K562 (cell line): ENCODE measurements around the gene TTC31. TPM values are rescaled to one million over a fixed set of nuclear protein-coding genes. Genes with fewer than 3 reads are reported as not detected.
A peak's percentile ranks its signal among the peaks of the same experiment; 100 is the strongest.

Source experiments
- CBX8 ChIP-seq: fragments of 200-600 bp; sonication (generic); IDR thresholded peaks from 2 replicates; pipeline ENCODE4 v1.6.1; 2012; ENCODE audit warnings: borderline replicate concordance, mixed run types, low read depth, mild to moderate bottlenecking, moderate library complexity, mixed read lengths, low read length, control low read depth, inconsistent platforms; ENCODE audit not compliant: poor library complexity, severe bottlenecking; ENCODE audit errors: extremely low read depth
- CEBPB ChIP-seq: fragments of 450-650 bp; IDR thresholded peaks from 2 replicates; pipeline ENCODE4 v1.6.1; 2016; ENCODE audit warnings: missing genetic modification characterization, missing compliant biosample characterization
- FIP1L1 ChIP-seq: fragments of 200-400 bp; formaldehyde crosslinking; IDR thresholded peaks from 2 replicates; pipeline ENCODE4 v1.6.1; 2018; ENCODE audit warnings: mild to moderate bottlenecking, low read depth, low read length; ENCODE audit not compliant: poor library complexity, severe bottlenecking
- HEY1 ChIP-seq: fragments of 250-450 bp; sonication (Bioruptor Pico); IDR thresholded peaks from 2 replicates; pipeline ENCODE4 v1.5.0; 2020; ENCODE audit warnings: mild to moderate bottlenecking, moderate library complexity, borderline replicate concordance
- KHSRP ChIP-seq: fragments of 450-650 bp; IDR thresholded peaks from 2 replicates; pipeline ENCODE4 v1.6.1; 2017
- LARP7 ChIP-seq: fragments of 450-650 bp; IDR thresholded peaks from 2 replicates; pipeline ENCODE4 v1.6.1; 2016
- MXI1 ChIP-seq: IDR thresholded peaks from 2 replicates; pipeline ENCODE4 v1.6.1; 2011; ENCODE audit warnings: low read depth, mild to moderate bottlenecking, improper control_type of control experiment, low read length
- NFIC ChIP-seq: fragments of 450-650 bp; IDR thresholded peaks from 2 replicates; pipeline ENCODE4 v1.6.1; 2017; ENCODE audit warnings: mild to moderate bottlenecking, inconsistent platforms
- RFX1 ChIP-seq: fragments of 450-650 bp; IDR thresholded peaks from 2 replicates; pipeline ENCODE4 v1.6.1; 2016; ENCODE audit warnings: mild to moderate bottlenecking, moderate library complexity
- SP2 ChIP-seq: IDR thresholded peaks from 2 replicates; pipeline ENCODE4 v1.6.1; 2011; ENCODE audit warnings: mild to moderate bottlenecking, low read depth, low read length, moderate library complexity; ENCODE audit not compliant: poor library complexity, severe bottlenecking; ENCODE audit errors: extremely low read depth
- TAL1 ChIP-seq: fragments of 450-650 bp; IDR thresholded peaks from 2 replicates; pipeline ENCODE4 v1.6.1; 2016; ENCODE audit warnings: mild to moderate bottlenecking
- TCF3 ChIP-seq: sonication (generic); formaldehyde crosslinking; IDR thresholded peaks from 2 replicates; pipeline ENCODE4 v1.4.0; 2020; ENCODE audit warnings: mild to moderate bottlenecking, missing genetic modification reagents
- THAP7 ChIP-seq: fragments of 250-450 bp; sonication (Bioruptor Pico); IDR thresholded peaks from 2 replicates; pipeline ENCODE4 v1.5.0; 2021
- ZKSCAN8 ChIP-seq: fragments of 200-800 bp; sonication (Bioruptor generic); IDR thresholded peaks from 2 replicates; pipeline ENCODE4 v1.6.1; 2016; ENCODE audit warnings: missing genetic modification characterization, missing compliant biosample characterization
- ZNF282 ChIP-seq: sonication (generic); formaldehyde crosslinking; IDR thresholded peaks from 2 replicates; pipeline ENCODE4 v1.8.1; 2023; ENCODE audit warnings: missing genetic modification reagents
- polyA plus RNA-seq, 8 experiments: library from polyadenylated mRNA; depleted of rRNA in 4 of 8; stranded (reverse) in 5 of 8; unstranded in 3 of 8; fragments of >200 nt; fragmentation: Nextera tagmentation in 2 of 8; fragmentation: Illumina TruSeq in 1 of 8; extraction: Ambion mirVana in 2 of 8; extraction: Trizol in 1 of 8; gene quantifications; 2 replicates each; pipeline versions ENCODE4 v1.2.1 to v1.2.3, GENCODE V29; 2011 to 2014; ENCODE audit warnings: inconsistent platforms in 1 of 8, missing spikeins in 1 of 8
- total RNA-seq, 7 experiments: library from RNA; depleted of rRNA in 6 of 7; stranded (reverse); fragments of >200 nt in 6 of 7; fragmentation: Illumina TruSeq in 2 of 7; extraction: Trizol in 2 of 7; gene quantifications; 2 replicates each; pipeline versions ENCODE4 v1.2.1 to v1.2.3, GENCODE V29; 2011 to 2021; ENCODE audit warnings: low replicate concordance in 1 of 7
- TF ChIP-seq, protein P1 (sequence below), 2 experiments: fragments of 450-650 bp; formaldehyde crosslinking in 1 of 2; IDR thresholded peaks; 2 replicates each; pipeline versions ENCODE4 v1.4.0 to v1.6.1; 2014 to 2020; ENCODE audit warnings: mild to moderate bottlenecking in 2 of 2, borderline replicate concordance in 1 of 2, low read depth in 1 of 2
- TF ChIP-seq, protein P2 (sequence below): sonication (generic); formaldehyde crosslinking; IDR thresholded peaks from 2 replicates; pipeline ENCODE4 v1.8.0; 2022; ENCODE audit warnings: missing genetic modification reagents, mild to moderate bottlenecking, borderline replicate concordance

TTC31 gene
- total and polyA plus RNA-seq, 9 of the 15 experiments (the other 6 are each of a cell fraction or from before 2014, with no cell fraction given): 4.7 to 30.5 (median 15.9) TPM

DNA sequence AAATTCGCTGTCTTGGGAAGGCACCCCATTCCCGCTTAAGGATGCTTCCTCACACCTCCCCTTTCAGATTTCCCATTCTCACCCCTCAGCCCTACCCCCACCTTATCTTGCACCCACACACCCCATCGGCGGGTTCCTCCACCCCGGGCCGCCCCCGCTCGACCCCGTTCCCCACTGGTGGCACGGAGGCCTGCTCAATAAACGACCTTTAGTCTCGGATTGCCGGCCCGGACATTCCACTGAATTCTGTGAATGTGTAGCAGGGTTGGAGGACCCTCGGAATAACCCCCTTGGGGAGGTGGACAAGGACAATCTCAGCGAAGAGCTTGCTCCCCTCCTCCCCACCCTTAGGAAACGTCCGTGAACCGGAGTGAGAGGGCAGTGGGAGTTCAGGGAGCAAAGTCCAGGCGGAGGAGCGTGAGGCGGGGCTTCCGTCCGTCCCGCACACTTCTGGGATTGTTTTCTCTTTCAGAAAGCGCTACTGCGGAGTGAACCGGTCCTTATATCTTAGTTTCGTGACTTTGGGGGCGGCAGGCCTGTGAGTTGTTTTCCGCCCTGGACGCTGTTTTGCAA, 19.4 kb downstream of the TTC31 start (continued):
- TF ChIP-seq, protein P1, sequence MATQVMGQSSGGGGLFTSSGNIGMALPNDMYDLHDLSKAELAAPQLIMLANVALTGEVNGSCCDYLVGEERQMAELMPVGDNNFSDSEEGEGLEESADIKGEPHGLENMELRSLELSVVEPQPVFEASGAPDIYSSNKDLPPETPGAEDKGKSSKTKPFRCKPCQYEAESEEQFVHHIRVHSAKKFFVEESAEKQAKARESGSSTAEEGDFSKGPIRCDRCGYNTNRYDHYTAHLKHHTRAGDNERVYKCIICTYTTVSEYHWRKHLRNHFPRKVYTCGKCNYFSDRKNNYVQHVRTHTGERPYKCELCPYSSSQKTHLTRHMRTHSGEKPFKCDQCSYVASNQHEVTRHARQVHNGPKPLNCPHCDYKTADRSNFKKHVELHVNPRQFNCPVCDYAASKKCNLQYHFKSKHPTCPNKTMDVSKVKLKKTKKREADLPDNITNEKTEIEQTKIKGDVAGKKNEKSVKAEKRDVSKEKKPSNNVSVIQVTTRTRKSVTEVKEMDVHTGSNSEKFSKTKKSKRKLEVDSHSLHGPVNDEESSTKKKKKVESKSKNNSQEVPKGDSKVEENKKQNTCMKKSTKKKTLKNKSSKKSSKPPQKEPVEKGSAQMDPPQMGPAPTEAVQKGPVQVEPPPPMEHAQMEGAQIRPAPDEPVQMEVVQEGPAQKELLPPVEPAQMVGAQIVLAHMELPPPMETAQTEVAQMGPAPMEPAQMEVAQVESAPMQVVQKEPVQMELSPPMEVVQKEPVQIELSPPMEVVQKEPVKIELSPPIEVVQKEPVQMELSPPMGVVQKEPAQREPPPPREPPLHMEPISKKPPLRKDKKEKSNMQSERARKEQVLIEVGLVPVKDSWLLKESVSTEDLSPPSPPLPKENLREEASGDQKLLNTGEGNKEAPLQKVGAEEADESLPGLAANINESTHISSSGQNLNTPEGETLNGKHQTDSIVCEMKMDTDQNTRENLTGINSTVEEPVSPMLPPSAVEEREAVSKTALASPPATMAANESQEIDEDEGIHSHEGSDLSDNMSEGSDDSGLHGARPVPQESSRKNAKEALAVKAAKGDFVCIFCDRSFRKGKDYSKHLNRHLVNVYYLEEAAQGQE (IDR thresholded peaks at IDR 0.05; ENCODE audit: borderline replicate concordance): no peak
- TF ChIP-seq, protein P1 (CRISPR knock-in tag; IDR thresholded peaks at IDR 0.05; ENCODE audit: low read depth): no peak
- TF ChIP-seq TCF3 (peak; percentile 40; the same call in 1 of the 2 replicates), THAP7 (CRISPR knock-in tag) (no peak), CEBPB (tag) (no peak), MXI1 (no peak), FIP1L1 (no peak), SP2 (no peak), LARP7 (no peak), HEY1 (CRISPR knock-in tag) (no peak), NFIC (no peak; the same call in 1 of the 2 replicates), TAL1 (peak; percentile 55; the same call in 1 of the 2 replicates), ZKSCAN8 (CRISPR knock-in tag) (no peak), KHSRP (no peak), ZNF282 (CRISPR knock-in tag) (no peak), RFX1 (no peak), CBX8 (no peak)
- TF ChIP-seq, protein P2, sequence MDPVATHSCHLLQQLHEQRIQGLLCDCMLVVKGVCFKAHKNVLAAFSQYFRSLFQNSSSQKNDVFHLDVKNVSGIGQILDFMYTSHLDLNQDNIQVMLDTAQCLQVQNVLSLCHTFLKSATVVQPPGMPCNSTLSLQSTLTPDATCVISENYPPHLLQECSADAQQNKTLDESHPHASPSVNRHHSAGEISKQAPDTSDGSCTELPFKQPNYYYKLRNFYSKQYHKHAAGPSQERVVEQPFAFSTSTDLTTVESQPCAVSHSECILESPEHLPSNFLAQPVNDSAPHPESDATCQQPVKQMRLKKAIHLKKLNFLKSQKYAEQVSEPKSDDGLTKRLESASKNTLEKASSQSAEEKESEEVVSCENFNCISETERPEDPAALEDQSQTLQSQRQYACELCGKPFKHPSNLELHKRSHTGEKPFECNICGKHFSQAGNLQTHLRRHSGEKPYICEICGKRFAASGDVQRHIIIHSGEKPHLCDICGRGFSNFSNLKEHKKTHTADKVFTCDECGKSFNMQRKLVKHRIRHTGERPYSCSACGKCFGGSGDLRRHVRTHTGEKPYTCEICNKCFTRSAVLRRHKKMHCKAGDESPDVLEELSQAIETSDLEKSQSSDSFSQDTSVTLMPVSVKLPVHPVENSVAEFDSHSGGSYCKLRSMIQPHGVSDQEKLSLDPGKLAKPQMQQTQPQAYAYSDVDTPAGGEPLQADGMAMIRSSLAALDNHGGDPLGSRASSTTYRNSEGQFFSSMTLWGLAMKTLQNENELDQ (CRISPR knock-in tag): no peak
